Endothelial cell of umbilical vein (primary cell): ENCODE data around the gene NDP. TPM values are rescaled to one million over a fixed set of nuclear protein-coding genes. Genes with fewer than 3 reads are reported as not detected.

Experiments used
- BruUV-seq: library from RNA; stranded (reverse); fragments of 400-500 nt; replicated peaks from 2 replicates; lab custom pipeline; 2021; lab: Mats Ljungman, UMichigan
- CTCF ChIA-PET: fragments of 300-600, 350-600 bp; sonication (Branson Sonifier 250); formaldehyde crosslinking; loops from one replicate; lab custom pipeline; 2021; ENCODE audit warnings: antibody characterized with exemption, inconsistent platforms; lab: Charles Lee
- POLR2A ChIA-PET: fragments of 300-600, 350-600 bp; sonication (Branson Sonifier 250); formaldehyde crosslinking; loops from one replicate; lab custom pipeline; 2021; ENCODE audit warnings: antibody characterized with exemption, inconsistent platforms; lab: Charles Lee
- DNase-seq: peaks from one replicate; pipeline ENCODE4 v3.0.0-alpha.2; 2011; ENCODE audit warnings: low read depth, low spot score
- FAIRE-seq: peaks from 2 replicates; lab custom pipeline; 2011; peaks lifted over from hg19 to GRCh38; lab: Jason Lieb, UNC
- H2AFZ ChIP-seq: 2 replicates; pipeline ENCODE4 v1.6.0; 2012; ENCODE audit warnings: low read depth, low read length, control low read depth, inconsistent platforms
- H3K27ac ChIP-seq: 2 replicates; pipeline ENCODE4 v1.5.1; 2011; ENCODE audit warnings: low read depth, mild to moderate bottlenecking, control low read depth, low read length, moderate library complexity; ENCODE audit not compliant: insufficient read depth
- H3K27me3 ChIP-seq, 2 experiments: 2 replicates each; pipeline versions ENCODE4 v1.6.0 to v1.6.1; 2011; ENCODE audit warnings: low read length in 2 of 2, mixed read lengths in 1 of 2; ENCODE audit not compliant: control insufficient read depth in 2 of 2, insufficient read depth in 2 of 2
- H3K36me3 ChIP-seq, 2 experiments: 2 replicates in 1 of 2; 3 replicates in 1 of 2; pipeline ENCODE4 v1.5.1; 2011; ENCODE audit warnings: low read length in 2 of 2, mild to moderate bottlenecking in 1 of 2, moderate library complexity in 1 of 2; ENCODE audit not compliant: control insufficient read depth in 2 of 2, insufficient read depth in 2 of 2; ENCODE audit errors: extremely low read depth in 1 of 2
- H3K4me1 ChIP-seq: 3 replicates; pipeline ENCODE4 v1.5.1; 2011; ENCODE audit warnings: mild to moderate bottlenecking, low read length; ENCODE audit not compliant: control insufficient read depth, insufficient read depth; ENCODE audit errors: extremely low read depth
- H3K4me2 ChIP-seq: 2 replicates; pipeline ENCODE4 v1.6.1; 2011; ENCODE audit warnings: low read length, control low read depth, mixed read lengths; ENCODE audit not compliant: insufficient read depth
- H3K4me3 ChIP-seq, 3 experiments: fragments of 200-600 bp in 1 of 3; sonication (generic), shearing (Covaris generic) in 1 of 3; replicated peaks in 1 of 3; 2 replicates each; pipeline ENCODE4 v1.5.1; 2011 to 2016; ENCODE audit warnings: control low read depth in 3 of 3, low read length in 3 of 3, mild to moderate bottlenecking in 2 of 3, inconsistent platforms in 1 of 3, low read depth in 1 of 3, moderate library complexity in 1 of 3; ENCODE audit not compliant: insufficient read depth in 1 of 3
- H3K79me2 ChIP-seq: 2 replicates; pipeline ENCODE4 v1.6.0; 2012; ENCODE audit warnings: low read length, inconsistent platforms; ENCODE audit not compliant: control insufficient read depth, insufficient read depth
- H3K9ac ChIP-seq: replicated peaks from 2 replicates; pipeline ENCODE3; 2011; ENCODE audit warnings: low read length, control low read depth; ENCODE audit not compliant: insufficient read depth; ENCODE audit errors: extremely low read depth
- H3K9me1 ChIP-seq: replicated peaks from 3 replicates; pipeline ENCODE4 v1.6.0; 2011; ENCODE audit warnings: mild to moderate bottlenecking, low read length; ENCODE audit not compliant: control insufficient read depth, insufficient read depth; ENCODE audit errors: extremely low read depth
- H3K9me3 ChIP-seq: replicated peaks from 2 replicates; pipeline ENCODE4 v1.5.1; 2012; ENCODE audit warnings: low read length, inconsistent platforms; ENCODE audit not compliant: control insufficient read depth, insufficient read depth
- H4K20me1 ChIP-seq: replicated peaks from 2 replicates; pipeline ENCODE3; 2011; ENCODE audit warnings: mild to moderate bottlenecking, low read length; ENCODE audit not compliant: control insufficient read depth, insufficient read depth; ENCODE audit errors: extremely low read depth
- EZH2 ChIP-seq: IDR thresholded peaks from 2 replicates; pipeline ENCODE4 v1.6.1; 2012; ENCODE audit warnings: borderline replicate concordance, low read depth, mild to moderate bottlenecking, moderate library complexity, low read length, inconsistent platforms; ENCODE audit not compliant: severe bottlenecking
- FOS ChIP-seq: IDR thresholded peaks from 2 replicates; pipeline ENCODE4 v1.6.1; 2011; ENCODE audit warnings: mild to moderate bottlenecking, low read length, moderate library complexity, borderline replicate concordance; ENCODE audit not compliant: insufficient read depth
- GATA2 ChIP-seq: IDR thresholded peaks from 2 replicates; pipeline ENCODE4 v1.7.0; 2011; ENCODE audit warnings: low read depth, mild to moderate bottlenecking, moderate library complexity, mixed read lengths, low read length; ENCODE audit not compliant: insufficient read length, insufficient read depth
- JUN ChIP-seq: IDR thresholded peaks from 2 replicates; pipeline ENCODE4 v1.6.1; 2011; ENCODE audit warnings: borderline replicate concordance, low read depth; ENCODE audit not compliant: insufficient read length, insufficient read depth
- MAX ChIP-seq: IDR thresholded peaks from 2 replicates; pipeline ENCODE4 v1.6.1; 2011; ENCODE audit not compliant: insufficient read depth, insufficient read length
- MYC ChIP-seq: IDR thresholded peaks from one replicate; pipeline ENCODE4 v1.6.1; 2011; ENCODE audit warnings: mild to moderate bottlenecking, low read depth, low read length
- POLR2AphosphoS5 ChIP-seq: IDR thresholded peaks from 2 replicates; pipeline ENCODE4 v1.6.1; 2012; ENCODE audit warnings: low read depth, mild to moderate bottlenecking, control low read depth, low read length, moderate library complexity; ENCODE audit not compliant: insufficient read depth
- dilution Hi-C: fragments of 300-500 bp; cut with MboI; formaldehyde crosslinking; loops from one replicate; pipeline ENCODE4 v1.15.0; 2019; ENCODE audit warnings: low sequenced_read_pairs; ENCODE audit not compliant: extremely low pct_ligation_motif_present
- intact Hi-C: fragments of 100-400 bp; cut with micrococcal nuclease; formaldehyde crosslinking; loops from one replicate; pipeline ENCODE4 v1.10.0; 2022
- polyA plus RNA-seq, 4 experiments: library from polyadenylated mRNA; depleted of rRNA in 3 of 4; stranded (reverse) in 3 of 4; unstranded in 1 of 4; fragments of >200 nt; gene quantifications; 2 replicates each; pipeline versions ENCODE4 v1.2.1 to v1.2.3, GENCODE V29; 2011 to 2012; ENCODE audit warnings: missing spikeins in 1 of 4
- total RNA-seq: library from RNA; stranded (reverse); gene quantifications from 2 replicates; pipeline ENCODE4 v1.2.3, GENCODE V29; 2021
- TF ChIP-seq, protein P1 (sequence below), 2 donors: IDR thresholded peaks; 1 replicate in 1 of 2; 2 replicates in 1 of 2; pipeline ENCODE4 v1.5.1; 2011; ENCODE audit warnings: low read length in 2 of 2, mild to moderate bottlenecking in 2 of 2, moderate library complexity in 2 of 2, control low read depth in 1 of 2, inconsistent platforms in 1 of 2, low read depth in 1 of 2; ENCODE audit not compliant: insufficient read depth in 1 of 2; ENCODE audit errors: extremely low read depth in 1 of 2

The NDP gene
- total and polyA plus RNA-seq, 2 donors (not counting 3 experiments of a cell fraction or from before 2014, with no cell fraction given), result 0.58 to 0.60 TPM

- no TSS peak for BruUV-seq
- ChIA-PET POLR2A (no interaction called here), CTCF (interaction anchor here (1.0 to 1.4 kb wide), 2 partner anchors 12 to 42 kb away, joined by 3 to 6 read pairs; no protein-coding TSS in a partner anchor)
- intact Hi-C loops, result loop anchor here (10.0 kb wide), 1 partner anchor 904 kb away; the partner anchor contains the start of gene KDM6A
- Histone ChIP-seq H3K79me2 (no peaks in the 10 kb centered on the region), H3K9ac (no peak overlapping the region), H2AFZ (no peak overlapping the region), H3K9me3 (no peaks in the 10 kb centered on the region), H3K4me3 (no peak overlapping the region), H3K27ac (no peak overlapping the region), H3K27me3 (no peaks in the 10 kb centered on the region), H4K20me1 (no peaks in the 10 kb centered on the region), H3K4me2 (no peak overlapping the region), H3K4me1 (peaks cover 13% of the 10 kb centered on the region), H3K36me3 (no peaks in the 10 kb centered on the region), H3K9me1 (no peaks in the 10 kb centered on the region)
- dilution Hi-C loops, result no loop called here
- DNase-seq (no peak), FAIRE-seq (peak; percentile 55)
- TF ChIP-seq FOS (peak; percentile 51), MAX (no peak), MYC (no peak)
Measured at GRCh38 chrX:43970528-43970927, 2.7 kb downstream of the NDP start.

DNA sequence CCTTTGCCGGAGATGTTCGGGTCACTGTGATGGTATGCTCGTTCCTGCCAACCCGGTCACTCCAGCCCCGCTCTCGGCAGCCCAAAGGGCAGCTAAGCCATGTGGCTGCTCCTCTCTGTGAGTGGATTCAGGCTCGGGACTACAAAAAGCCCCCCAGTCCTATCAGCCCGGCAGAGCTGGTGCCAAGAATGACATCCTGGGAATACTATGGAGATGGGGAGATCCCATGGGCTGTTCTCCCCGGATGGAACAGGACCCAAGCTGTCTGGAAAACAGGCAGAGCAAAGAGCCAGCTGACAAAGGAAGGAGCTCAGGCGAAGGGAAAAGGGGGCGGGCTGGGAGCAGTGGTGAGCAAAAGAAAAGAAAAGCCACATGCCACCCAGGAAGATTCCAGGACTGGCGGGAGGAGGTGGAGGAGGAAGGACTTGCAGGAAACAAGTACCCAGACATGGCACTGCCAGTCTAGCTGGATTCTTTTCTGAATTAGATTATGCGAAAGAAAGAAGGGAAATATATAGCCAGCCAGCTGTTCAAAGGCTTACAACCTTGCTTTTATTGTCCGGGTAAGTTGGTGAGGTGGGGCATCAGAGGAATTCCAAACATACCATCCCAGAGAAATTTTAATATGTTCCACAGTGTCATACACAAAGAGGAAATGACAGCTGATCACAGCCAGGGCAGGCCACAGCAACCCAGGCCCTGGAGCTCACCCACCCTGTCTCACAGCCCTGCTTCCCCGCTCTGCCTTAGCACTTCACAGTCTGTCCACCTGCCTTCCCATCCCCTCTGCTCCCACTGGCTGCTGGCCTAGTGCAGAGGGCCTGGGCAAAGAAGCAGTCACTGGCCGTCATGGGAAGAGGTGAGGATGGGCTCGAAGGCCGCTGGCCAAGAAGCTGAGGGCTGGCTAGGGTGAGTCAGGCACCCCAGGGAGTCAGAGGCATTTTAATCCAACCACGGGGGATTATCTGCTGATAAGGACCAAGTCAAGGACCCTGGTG lies 3.4 kb downstream of the NDP start:
- no peaks in the 10 kb centered on the region for H3K9me1 ChIP-seq
- H3K9me3 ChIP-seq, result no peaks in the 10 kb centered on the region
- POLR2A ChIA-PET, result no interaction called here
- H3K9ac ChIP-seq, result no peak overlapping the region
- TF ChIP-seq, protein P1, sequence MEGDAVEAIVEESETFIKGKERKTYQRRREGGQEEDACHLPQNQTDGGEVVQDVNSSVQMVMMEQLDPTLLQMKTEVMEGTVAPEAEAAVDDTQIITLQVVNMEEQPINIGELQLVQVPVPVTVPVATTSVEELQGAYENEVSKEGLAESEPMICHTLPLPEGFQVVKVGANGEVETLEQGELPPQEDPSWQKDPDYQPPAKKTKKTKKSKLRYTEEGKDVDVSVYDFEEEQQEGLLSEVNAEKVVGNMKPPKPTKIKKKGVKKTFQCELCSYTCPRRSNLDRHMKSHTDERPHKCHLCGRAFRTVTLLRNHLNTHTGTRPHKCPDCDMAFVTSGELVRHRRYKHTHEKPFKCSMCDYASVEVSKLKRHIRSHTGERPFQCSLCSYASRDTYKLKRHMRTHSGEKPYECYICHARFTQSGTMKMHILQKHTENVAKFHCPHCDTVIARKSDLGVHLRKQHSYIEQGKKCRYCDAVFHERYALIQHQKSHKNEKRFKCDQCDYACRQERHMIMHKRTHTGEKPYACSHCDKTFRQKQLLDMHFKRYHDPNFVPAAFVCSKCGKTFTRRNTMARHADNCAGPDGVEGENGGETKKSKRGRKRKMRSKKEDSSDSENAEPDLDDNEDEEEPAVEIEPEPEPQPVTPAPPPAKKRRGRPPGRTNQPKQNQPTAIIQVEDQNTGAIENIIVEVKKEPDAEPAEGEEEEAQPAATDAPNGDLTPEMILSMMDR (IDR thresholded peaks at IDR 0.05; ENCODE audit: extremely low read depth in 1 of 2, insufficient read depth in 1 of 2, low read depth in 1 of 2, low read length in 2 of 2), result no peak
- TF ChIP-seq GATA2 (no peak), MYC (no peak), POLR2AphosphoS5 (no peak), EZH2 (no peak), JUN (no peak)
- no peaks in the 10 kb centered on the region for H3K27me3 ChIP-seq
- no peak overlapping the region for H2AFZ ChIP-seq
- intact Hi-C loops (loop anchor here (10.0 kb wide), 1 partner anchor 905 kb away; the partner anchor contains the start of gene KDM6A), dilution Hi-C loops (no loop called here)
- no peak overlapping the region for H3K27ac ChIP-seq
- no peaks in the 10 kb centered on the region for H3K36me3 ChIP-seq
- no peak overlapping the region for H3K4me3 ChIP-seq
- H4K20me1 ChIP-seq, result no peaks in the 10 kb centered on the region
- no peaks in the 10 kb centered on the region for H3K79me2 ChIP-seq
- no peak overlapping the region for H3K4me2 ChIP-seq
- peaks cover 17% of the 10 kb centered on the region for H3K4me1 ChIP-seq
- CTCF ChIA-PET, result interaction anchor here (1.0 to 1.4 kb wide), 2 partner anchors 11 to 43 kb away, joined by 3 to 6 read pairs; no protein-coding TSS in a partner anchor
- FAIRE-seq, result peak; percentile 8
- no peak for DNase-seq
- BruUV-seq, result no TSS peak
